ENCODE measurements around the gene PFDN4. TPM values are rescaled to one million over a fixed set of nuclear protein-coding genes. Genes with fewer than 3 reads are reported as not detected.
A peak's percentile ranks its signal among the peaks of the same experiment; 100 is the strongest.

Gene PFDN4
- total RNA-seq, 4 donors from 2014 or later, result 4.6 to 73.5 (median 28.5) TPM

- Histone ChIP-seq H3K27ac (no peak overlapping the region), H3K4me3 (no peak overlapping the region), H3K27me3 (no peaks in the 10 kb centered on the region), H3K4me1 (peaks cover 0 to 15% (median 6%) of the 10 kb centered on the region in 4 donors), H3K9me3 (no peaks in the 10 kb centered on the region), H3K36me3 (no peaks in the 10 kb centered on the region)
- WGBS, 2 donors (ENCODE audit: low coverage in 1 of 2), result 45 to 53% methylated on average over 4 to 7 of the region's 7 CpGs
- TF ChIP-seq CTCF (IDR thresholded peaks at IDR 0.05), result no peak
- no peak for TF ChIP-seq POLR2AphosphoS5 (IDR thresholded peaks at IDR 0.05)
- no peak for TF ChIP-seq POLR2A (IDR thresholded peaks at IDR 0.05)
- no peak for TF ChIP-seq EP300 (IDR thresholded peaks at IDR 0.05; ENCODE audit: low read depth)
- intact Hi-C loops (cut with DNase I; ENCODE audit: low total_unique reads), result no loop called here
- in situ Hi-C loops (cut with MboI; ENCODE audit: low pct_ligation_motif_present in 1 of 4, low pct_unique_long_range_greater_than_20kb in 1 of 4, low sequenced_read_pairs in 3 of 4), result loop anchor here in 3 of 4 donors (10.0 to 25.0 kb wide), 2 partner anchors 96 to 638 kb away; no protein-coding TSS in a partner anchor
- DNase-seq, result peak; percentile 45
Measured at GRCh38 chr20:54200487-54201267, 7.2 kb upstream of the PFDN4 start.

GRCh38 chr20:54201268-54201846 lies 6.5 kb upstream of the PFDN4 start:
- WGBS, 2 donors (ENCODE audit: low coverage in 1 of 2), result 77% methylated on average over 4 of the region's 4 CpGs; no CpG with 5 or more reads in 1 of the 2 donors
- Histone ChIP-seq H3K36me3 (no peaks in the 10 kb centered on the region), H3K4me3 (no peak overlapping the region), H3K9me3 (no peaks in the 10 kb centered on the region), H3K27me3 (no peaks in the 10 kb centered on the region), H3K4me1 (peaks cover 0 to 15% (median 6%) of the 10 kb centered on the region in 4 donors), H3K27ac (no peak overlapping the region)
- no peak for DNase-seq
- in situ Hi-C loops (cut with MboI; ENCODE audit: low pct_ligation_motif_present in 1 of 4, low pct_unique_long_range_greater_than_20kb in 1 of 4, low sequenced_read_pairs in 3 of 4) (loop anchor here in 3 of 4 donors (10.0 to 25.0 kb wide), 2 partner anchors 97 to 639 kb away; no protein-coding TSS in a partner anchor), intact Hi-C loops (cut with DNase I; ENCODE audit: low total_unique reads) (no loop called here)
- no peak for TF ChIP-seq POLR2AphosphoS5 (IDR thresholded peaks at IDR 0.05)

GRCh38 chr20:54203281-54203680 lies 4.6 kb upstream of the PFDN4 start:
- no peak for DNase-seq
- intact Hi-C loops (cut with DNase I; ENCODE audit: low total_unique reads) (no loop called here), in situ Hi-C loops (cut with MboI; ENCODE audit: low pct_ligation_motif_present in 1 of 4, low pct_unique_long_range_greater_than_20kb in 1 of 4, low sequenced_read_pairs in 3 of 4) (loop anchor here in 3 of 4 donors (10.0 to 25.0 kb wide), 2 partner anchors 98 to 641 kb away; no protein-coding TSS in a partner anchor)
- Histone ChIP-seq H3K27me3 (no peaks in the 10 kb centered on the region), H3K9me3 (no peaks in the 10 kb centered on the region), H3K4me1 (peaks cover 0 to 19% (median 6%) of the 10 kb centered on the region in 4 donors), H3K27ac (peak overlapping the region; percentile 39 to 66 (median 52)), H3K4me3 (no peak overlapping the region), H3K36me3 (no peaks in the 10 kb centered on the region)
- WGBS, 2 donors (ENCODE audit: low coverage in 1 of 2), result 32 to 47% methylated on average over 5 of the region's 5 CpGs
- TF ChIP-seq CTCF (IDR thresholded peaks at IDR 0.05) (no peak), POLR2AphosphoS5 (IDR thresholded peaks at IDR 0.05) (peak in 1 of 3 donors; percentile 40), EP300 (IDR thresholded peaks at IDR 0.05; ENCODE audit: low read depth) (no peak)

- H3K27ac ChIP-seq, result peak overlapping the region; percentile 17 to 66 (median 52)
- H3K27me3 ChIP-seq, result no peaks in the 10 kb centered on the region
- in situ Hi-C loops (cut with MboI; ENCODE audit: low pct_ligation_motif_present in 1 of 4, low pct_unique_long_range_greater_than_20kb in 1 of 4, low sequenced_read_pairs in 3 of 4), result loop anchor here in 3 of 4 donors (10.0 to 25.0 kb wide), 2 partner anchors 99 to 642 kb away; no protein-coding TSS in a partner anchor
- intact Hi-C loops (cut with DNase I; ENCODE audit: low total_unique reads), result no loop called here
- TF ChIP-seq POLR2A (IDR thresholded peaks at IDR 0.05), result no peak
- TF ChIP-seq CTCF (IDR thresholded peaks at IDR 0.05), result no peak
- no peak for TF ChIP-seq EP300 (IDR thresholded peaks at IDR 0.05; ENCODE audit: low read depth)
- TF ChIP-seq POLR2AphosphoS5 (IDR thresholded peaks at IDR 0.05), result no peak
- H3K4me3 ChIP-seq, result no peak overlapping the region
- no peaks in the 10 kb centered on the region for H3K9me3 ChIP-seq
- DNase-seq, result no peak
- 82% methylated on average over 6 of the region's 6 CpGs; no CpG with 5 or more reads in 1 of the 2 donors for WGBS, 2 donors (ENCODE audit: low coverage in 1 of 2)
- H3K36me3 ChIP-seq, result no peaks in the 10 kb centered on the region
- H3K4me1 ChIP-seq, result peaks cover 0 to 24% (median 12%) of the 10 kb centered on the region in 4 donors
Measured at GRCh38 chr20:54204063-54204462, 3.8 kb upstream of the PFDN4 start.

Data from transverse colon (tissue), 4 donors.